ENCODE measurements around the gene MCCC1.

MCCC1 gene

DNA sequence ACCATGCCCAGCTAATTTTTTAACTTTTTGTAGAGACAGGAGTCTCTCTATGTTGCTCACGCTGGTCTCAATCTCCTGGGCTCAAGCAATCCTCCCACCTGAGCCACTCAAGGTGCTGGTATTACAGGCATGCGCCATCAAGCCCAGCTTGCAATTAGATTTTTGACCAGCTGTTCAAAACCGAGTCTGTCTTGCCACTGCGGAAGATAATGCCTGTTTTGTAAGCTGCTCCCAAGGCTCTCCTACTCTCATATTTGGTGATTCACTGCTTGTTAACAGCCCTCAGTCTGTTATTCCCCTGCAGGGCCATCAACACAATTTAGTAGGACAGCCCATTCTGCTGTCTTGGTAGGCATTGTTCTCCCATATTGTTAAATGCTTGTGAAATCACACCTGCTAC is 17.8 kb upstream of the MCCC1 start (continued):
- TF ChIP-seq, protein P1, sequence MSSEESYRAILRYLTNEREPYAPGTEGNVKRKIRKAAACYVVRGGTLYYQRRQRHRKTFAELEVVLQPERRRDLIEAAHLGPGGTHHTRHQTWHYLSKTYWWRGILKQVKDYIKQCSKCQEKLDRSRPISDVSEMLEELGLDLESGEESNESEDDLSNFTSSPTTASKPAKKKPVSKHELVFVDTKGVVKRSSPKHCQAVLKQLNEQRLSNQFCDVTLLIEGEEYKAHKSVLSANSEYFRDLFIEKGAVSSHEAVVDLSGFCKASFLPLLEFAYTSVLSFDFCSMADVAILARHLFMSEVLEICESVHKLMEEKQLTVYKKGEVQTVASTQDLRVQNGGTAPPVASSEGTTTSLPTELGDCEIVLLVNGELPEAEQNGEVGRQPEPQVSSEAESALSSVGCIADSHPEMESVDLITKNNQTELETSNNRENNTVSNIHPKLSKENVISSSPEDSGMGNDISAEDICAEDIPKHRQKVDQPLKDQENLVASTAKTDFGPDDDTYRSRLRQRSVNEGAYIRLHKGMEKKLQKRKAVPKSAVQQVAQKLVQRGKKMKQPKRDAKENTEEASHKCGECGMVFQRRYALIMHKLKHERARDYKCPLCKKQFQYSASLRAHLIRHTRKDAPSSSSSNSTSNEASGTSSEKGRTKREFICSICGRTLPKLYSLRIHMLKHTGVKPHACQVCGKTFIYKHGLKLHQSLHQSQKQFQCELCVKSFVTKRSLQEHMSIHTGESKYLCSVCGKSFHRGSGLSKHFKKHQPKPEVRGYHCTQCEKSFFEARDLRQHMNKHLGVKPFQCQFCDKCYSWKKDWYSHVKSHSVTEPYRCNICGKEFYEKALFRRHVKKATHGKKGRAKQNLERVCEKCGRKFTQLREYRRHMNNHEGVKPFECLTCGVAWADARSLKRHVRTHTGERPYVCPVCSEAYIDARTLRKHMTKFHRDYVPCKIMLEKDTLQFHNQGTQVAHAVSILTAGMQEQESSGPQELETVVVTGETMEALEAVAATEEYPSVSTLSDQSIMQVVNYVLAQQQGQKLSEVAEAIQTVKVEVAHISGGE (tag by site-specific recombination; conservative IDR thresholded peaks at IDR 0.05; ENCODE audit: low read depth): no peak
- TF ChIP-seq ZBTB17 (tag by site-specific recombination; IDR thresholded peaks at IDR 0.05) (no peak), ZNF76 (tag by site-specific recombination; IDR thresholded peaks at IDR 0.05; ENCODE audit: borderline replicate concordance, low read depth) (no peak), SP3 (tag by site-specific recombination; IDR thresholded peaks at IDR 0.05) (no peak), ZNF311 (tag by site-specific recombination; IDR thresholded peaks at IDR 0.05; ENCODE audit: borderline replicate concordance) (no peak), KLF1 (tag by site-specific recombination; IDR thresholded peaks at IDR 0.05) (no peak), ZNF548 (tag by site-specific recombination; IDR thresholded peaks at IDR 0.05) (no peak)

DNA sequence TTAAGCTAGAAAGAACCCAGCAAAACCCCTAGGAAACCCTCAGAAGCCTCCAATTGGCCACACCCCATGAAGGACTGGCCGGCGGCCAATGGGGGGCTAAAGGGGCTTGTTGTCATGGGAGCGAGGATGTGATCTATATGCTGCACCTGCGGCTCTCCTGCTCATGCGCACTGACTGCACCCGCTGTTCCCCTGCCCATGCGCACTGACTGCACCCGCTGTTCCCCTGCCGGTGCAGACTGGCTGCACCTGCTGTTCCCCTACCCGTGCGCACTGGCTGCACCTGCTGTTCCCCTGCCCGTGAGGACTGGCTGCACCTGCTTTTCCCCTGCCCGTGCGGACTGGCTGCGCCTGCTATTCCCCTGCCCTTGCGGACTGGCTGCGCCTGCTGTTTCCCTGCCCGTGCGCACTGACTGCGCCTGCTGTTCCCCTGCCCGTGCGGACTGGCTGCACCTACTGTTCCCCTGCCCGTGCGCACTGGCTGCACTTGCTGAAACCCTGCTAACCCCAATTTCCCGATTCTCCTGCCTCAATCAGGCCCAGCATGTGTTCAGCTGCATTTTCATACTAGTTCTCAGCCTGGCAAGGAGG is 16.8 kb upstream of the MCCC1 start:
- Histone ChIP-seq H3K4me1 (ENCODE audit: control insufficient read depth, insufficient read depth, low read length) (no peaks in the 10 kb centered on the region), H3K27ac (ENCODE audit: extremely low read depth, low read depth, low read length) (no peak overlapping the region), H3K36me3 (ENCODE audit: control insufficient read depth in 2 of 2, insufficient read depth in 1 of 2, low read length in 2 of 2) (no peaks in the 10 kb centered on the region), H3K9me3 (ENCODE audit: control insufficient read depth, insufficient read depth, low read depth, low read length) (no peaks in the 10 kb centered on the region), H3K4me3 (ENCODE audit: low read depth, low read length) (peak overlapping the region; percentile 60)
- TF ChIP-seq ZNF146 (tag by site-specific recombination; IDR thresholded peaks at IDR 0.05): no peak
- TF ChIP-seq, protein P2, sequence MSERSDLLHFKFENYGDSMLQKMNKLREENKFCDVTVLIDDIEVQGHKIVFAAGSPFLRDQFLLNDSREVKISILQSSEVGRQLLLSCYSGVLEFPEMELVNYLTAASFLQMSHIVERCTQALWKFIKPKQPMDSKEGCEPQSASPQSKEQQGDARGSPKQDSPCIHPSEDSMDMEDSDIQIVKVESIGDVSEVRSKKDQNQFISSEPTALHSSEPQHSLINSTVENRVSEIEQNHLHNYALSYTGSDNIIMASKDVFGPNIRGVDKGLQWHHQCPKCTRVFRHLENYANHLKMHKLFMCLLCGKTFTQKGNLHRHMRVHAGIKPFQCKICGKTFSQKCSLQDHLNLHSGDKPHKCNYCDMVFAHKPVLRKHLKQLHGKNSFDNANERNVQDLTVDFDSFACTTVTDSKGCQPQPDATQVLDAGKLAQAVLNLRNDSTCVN (tag by site-specific recombination; optimal IDR thresholded peaks at IDR 0.05): peak; percentile 18
- TF ChIP-seq ZNF140 (tag by site-specific recombination; IDR thresholded peaks at IDR 0.05): no peak
- TF ChIP-seq SP3 (tag by site-specific recombination; IDR thresholded peaks at IDR 0.05): no peak
- no peak for TF ChIP-seq MZF1 (tag by site-specific recombination; IDR thresholded peaks at IDR 0.05; ENCODE audit: borderline replicate concordance)
- no peak for TF ChIP-seq ZFP3 (tag by site-specific recombination; IDR thresholded peaks at IDR 0.05; ENCODE audit: low read depth)
- no peak for TF ChIP-seq ZNF626 (tag by site-specific recombination; IDR thresholded peaks at IDR 0.05)
- TF ChIP-seq GLIS1 (tag by site-specific recombination; IDR thresholded peaks at IDR 0.05): no peak
- TF ChIP-seq, protein P3, sequence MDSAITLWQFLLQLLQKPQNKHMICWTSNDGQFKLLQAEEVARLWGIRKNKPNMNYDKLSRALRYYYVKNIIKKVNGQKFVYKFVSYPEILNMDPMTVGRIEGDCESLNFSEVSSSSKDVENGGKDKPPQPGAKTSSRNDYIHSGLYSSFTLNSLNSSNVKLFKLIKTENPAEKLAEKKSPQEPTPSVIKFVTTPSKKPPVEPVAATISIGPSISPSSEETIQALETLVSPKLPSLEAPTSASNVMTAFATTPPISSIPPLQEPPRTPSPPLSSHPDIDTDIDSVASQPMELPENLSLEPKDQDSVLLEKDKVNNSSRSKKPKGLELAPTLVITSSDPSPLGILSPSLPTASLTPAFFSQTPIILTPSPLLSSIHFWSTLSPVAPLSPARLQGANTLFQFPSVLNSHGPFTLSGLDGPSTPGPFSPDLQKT (IDR thresholded peaks at IDR 0.05; ENCODE audit: borderline replicate concordance, low read depth, low read length): no peak
- no peak for TF ChIP-seq MEIS1 (CRISPR knock-in tag; IDR thresholded peaks at IDR 0.05; ENCODE audit: borderline replicate concordance)
- TF ChIP-seq ZBTB21 (tag by site-specific recombination; IDR thresholded peaks at IDR 0.05): no peak
- TF ChIP-seq ZBTB17 (tag by site-specific recombination; IDR thresholded peaks at IDR 0.05): no peak
- 0 out of 2 replicates have a peak, but pooled peaks have one; percentile 28 for TF ChIP-seq ZNF341 (tag by site-specific recombination; IDR thresholded peaks at IDR 0.05; ENCODE audit: low read depth)
- no peak for TF ChIP-seq ZNF560 (tag by site-specific recombination; IDR thresholded peaks at IDR 0.05; ENCODE audit: borderline replicate concordance)
- TF ChIP-seq ZNF423 (tag by site-specific recombination; IDR thresholded peaks at IDR 0.05): no peak
- POLR2A ChIA-PET: no interaction called here
- CTCF ChIA-PET: interaction anchor here (0.6 to 0.8 kb wide), 3 partner anchors 63 to 269 kb away, joined by 3 to 4 read pairs (median 4); no protein-coding TSS in a partner anchor
